ENCODE results near the gene TLNRD1.

GRCh38 chr15:80972276-80972675 is 28.4 kb upstream of the TLNRD1 start:
- TF ChIP-seq CTCF (IDR thresholded peaks at IDR 0.05) (no peak), POLR2A (IDR thresholded peaks at IDR 0.05) (no peak)
